GM03348 (cell line): Measurements from ENCODE around the gene TMEM100.
"Not testable (repeated sequence)": the region's sequence is repeated elsewhere in the genome, so short reads cannot be mapped to it uniquely, and the experiment has no call there.

Experiments
- DNase-seq: peaks from one replicate; pipeline ENCODE4 v3.0.0; 2012; ENCODE audit warnings: low spot score

The TMEM100 gene

DNA sequence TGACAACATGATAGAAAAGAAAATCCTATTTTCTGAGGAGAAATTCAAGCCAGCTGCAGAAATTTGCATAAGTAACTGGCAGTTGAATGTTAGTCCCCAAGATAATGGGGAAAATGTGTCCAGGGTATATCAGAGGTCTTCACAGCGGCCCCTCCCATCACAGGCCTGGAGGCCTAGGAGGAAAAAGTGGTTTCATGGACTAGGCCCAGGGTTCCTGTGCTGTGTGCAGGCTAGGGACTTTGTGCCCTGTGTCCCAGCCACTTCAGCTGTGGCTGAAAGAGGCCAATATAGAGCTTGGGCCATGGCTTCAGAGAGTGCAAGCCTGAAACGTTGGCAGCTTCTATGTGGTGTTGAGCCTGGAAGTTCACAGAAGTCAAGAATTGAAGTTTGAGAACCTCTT is 35.6 kb downstream of the TMEM100 start:
- DNase-seq: no peak

DNA sequence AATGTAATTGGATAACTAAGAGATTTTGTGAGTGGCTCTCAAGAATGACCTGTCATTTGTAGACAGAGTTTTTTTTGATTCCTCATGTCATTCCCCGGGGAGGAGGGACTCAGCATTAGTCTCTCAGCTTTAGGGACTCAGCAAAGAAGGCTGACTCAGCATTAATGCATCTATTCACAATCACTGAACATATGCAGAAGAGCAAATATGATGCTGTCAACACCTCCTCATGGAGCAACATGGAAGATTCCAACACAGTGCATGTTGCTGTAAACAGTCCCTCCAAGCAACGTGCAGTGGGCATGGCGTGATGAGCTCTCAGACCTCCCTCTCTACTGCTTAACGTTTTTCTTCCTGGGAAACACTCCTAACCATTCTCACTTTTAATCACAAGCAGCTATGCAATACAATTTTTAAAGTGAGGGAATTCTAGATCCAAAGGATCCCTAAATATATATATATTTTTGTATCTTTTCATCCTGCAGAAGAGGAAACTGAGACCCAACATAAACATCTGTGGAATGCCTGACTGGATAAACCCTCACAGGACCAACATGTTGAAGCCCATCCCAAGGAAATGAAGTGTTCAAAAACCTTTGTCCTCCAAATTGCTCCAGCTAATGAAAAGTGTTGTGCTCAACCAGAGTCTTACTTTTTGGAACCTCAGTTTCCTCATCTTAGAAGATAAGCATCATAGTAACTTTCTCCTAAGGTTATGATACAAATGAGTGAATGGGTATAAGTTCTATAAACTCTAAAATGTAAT is 38.9 kb downstream of the TMEM100 start:
- DNase-seq: no peak

DNA sequence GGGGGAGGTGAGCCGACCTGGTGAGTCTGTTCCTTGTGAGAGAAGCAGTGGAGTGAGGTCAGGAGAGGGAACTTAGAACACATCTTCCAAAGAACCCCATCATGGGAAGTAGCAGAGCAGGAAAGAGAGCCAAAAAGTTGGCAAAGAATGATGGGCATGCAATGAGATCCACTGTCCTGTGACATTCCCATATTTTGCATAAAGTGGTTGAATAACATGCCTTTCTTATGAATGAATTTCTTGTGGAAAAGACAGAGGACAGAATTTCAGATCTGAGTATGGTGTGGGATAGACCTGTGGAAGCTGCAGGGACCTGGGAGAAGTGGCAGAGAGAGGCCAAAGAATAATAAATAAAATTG is 41.3 kb downstream of the TMEM100 start:
- DNase-seq: no peak

DNA sequence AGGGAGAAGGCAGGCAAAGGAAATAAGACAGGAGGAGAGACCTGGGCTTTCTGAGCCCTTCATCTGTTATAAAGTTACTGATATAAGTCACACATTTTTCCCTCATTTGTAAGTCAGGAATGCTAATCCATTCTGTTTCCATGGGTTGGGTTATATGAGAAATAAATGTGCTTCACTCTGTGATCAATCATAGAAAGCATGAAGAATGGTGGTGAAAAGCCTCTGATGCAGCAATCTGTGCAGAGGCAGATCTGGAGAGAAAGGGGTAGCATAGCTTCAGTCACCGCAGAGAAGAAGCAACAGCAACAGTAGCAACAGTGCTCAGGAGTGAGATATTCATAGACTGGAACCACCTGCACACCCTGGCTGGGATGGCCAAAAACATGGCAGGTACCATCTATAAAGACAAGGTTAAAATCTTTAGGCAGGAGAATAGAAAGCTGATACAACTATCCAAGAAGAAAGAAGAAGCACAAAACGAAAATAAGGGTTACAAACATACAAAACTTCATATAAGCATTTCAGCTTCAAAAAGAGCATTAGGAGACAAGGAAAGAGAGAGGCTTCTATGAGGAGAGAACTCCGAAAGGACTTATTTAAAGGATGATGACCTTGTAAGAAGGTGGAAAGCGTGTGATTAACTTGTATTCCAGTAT is 41.9 kb downstream of the TMEM100 start:
- no peak for DNase-seq

DNA sequence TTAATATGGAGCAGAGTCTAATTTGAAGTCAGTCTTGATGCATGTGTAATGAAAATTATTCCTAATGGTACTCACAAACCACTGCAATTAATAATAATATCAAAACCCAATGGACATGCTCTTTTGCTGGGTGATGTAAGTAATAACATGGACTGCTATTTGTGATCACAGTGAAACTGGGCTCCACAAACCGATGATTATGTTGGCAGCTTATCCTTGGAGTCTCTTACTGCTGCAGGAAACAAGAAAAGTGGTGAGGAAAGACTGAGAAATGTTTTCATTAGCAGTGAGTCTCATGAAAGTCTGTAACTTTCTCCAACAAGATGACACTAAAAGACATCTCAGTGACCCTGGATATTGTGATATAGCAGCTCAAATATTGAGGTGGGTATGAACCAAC is 45.2 kb downstream of the TMEM100 start:
- DNase-seq: no peak

DNA sequence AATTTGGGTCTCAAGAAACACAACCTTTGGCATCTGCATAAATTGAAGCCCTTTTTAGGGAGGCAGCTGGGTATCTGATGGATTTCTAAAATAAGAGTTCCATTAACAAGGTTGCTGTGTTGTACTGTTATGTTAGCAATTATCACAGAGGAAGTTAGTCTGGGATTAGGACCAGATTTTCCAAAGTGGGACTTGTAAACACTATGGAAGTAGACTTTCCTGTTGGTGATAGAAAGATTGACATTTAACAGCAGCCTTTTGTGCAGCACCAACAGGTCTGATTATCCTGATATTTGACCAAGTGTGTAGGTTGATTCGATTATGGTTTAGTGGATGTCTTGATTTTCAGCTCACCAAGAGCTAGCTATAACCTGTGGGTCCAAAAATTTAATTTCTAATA is 46.4 kb downstream of the TMEM100 start:
- DNase-seq: no peak

DNA sequence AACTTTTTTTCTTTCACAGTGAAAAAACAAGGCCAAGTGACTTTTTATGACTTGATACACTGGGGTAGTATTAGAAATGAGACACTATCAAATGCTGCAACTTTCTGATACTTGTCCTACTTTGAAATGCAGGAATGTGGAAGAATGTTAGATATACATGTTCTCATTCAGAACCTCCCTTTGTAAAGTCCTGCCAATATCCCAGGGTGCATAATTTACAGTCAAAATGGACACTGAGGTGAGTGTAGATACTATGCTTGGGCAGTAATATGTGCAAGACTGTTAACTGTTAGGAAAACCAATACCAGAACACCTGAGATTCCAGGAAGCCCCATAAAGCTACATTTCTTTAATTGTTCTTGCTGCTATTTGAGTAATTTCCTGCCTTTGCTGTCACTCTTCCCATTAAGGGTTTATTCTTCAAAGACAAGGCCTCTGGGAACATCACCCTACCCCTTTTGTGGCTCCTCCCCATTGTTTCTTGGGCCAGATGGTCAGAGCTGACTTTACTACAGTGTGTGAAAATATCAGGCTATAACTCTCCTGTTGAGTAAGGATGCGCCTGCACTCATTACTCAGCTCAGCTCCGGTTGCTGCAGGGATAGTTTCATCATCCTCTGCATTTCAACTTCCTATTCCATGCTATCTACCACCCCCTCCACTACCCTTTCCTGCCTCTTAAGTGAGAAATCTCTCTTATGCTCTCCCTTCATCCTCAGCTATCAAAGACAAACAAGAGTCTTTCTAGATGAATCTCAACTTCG is 48.7 kb downstream of the TMEM100 start:
- no peak for DNase-seq

DNA sequence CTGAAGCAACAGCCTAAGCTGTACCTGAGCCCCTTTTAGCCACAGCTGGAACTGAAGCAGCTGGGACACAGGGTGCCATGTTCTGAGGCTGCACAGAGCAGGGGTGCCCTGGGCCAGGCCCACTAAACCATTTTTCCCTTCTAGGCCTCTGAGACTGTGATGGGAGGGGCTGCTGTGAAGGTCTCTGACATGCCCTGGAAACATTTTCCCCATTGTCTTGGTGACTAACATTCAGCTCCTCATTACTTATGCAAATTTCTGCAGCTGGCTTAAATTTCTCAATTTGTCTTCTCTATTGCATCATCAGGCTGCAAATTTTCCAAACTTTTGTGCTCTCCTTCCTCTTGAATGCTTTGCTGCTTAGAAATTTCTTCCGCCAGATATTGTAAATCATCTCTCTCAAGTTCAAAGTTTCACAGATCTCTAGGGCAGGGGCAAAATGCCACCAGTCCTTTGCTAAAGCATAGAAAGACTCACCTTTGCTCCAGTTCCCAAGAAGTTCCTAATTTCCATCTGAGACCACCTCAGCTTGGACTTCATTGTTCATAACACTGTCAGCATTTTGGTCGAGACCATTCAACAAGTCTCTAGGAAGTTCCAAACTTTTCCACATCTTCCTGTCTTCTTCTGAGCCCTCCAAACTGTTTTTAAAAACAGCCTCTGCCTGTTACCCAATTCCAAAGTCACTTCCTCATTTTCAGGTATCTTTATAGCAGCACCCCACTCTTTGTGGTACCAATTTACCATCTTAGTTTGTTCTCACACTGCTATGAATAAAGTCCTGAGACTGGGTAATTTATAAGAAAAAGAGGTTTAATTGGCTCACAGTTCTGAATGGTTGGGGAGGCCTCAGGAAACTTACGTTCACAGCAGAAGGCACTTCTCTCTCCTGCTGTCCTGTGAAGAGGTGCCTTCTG is 49.8 kb downstream of the TMEM100 start:
- no peak for DNase-seq

DNA sequence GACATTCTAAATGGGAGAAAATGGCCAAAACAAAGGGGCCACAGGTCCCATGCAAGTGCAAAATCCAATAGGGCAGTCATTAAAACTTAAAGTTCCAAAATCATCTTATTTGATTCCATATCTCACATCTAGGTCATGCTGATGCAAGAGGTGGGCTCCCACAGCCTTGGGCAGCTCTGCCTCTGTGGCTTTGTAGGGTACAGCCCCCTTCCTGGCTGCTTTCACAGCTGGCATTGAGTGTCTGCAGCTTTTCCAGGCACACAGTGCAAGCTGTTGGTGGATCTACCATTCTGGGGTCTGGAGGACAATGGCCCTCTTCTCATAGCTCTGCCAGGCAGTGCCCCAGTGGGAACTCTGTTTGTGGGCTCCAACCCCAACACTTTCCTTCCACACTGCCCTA is 50.7 kb downstream of the TMEM100 start:
- DNase-seq: not testable (repeated sequence)
